Vagina (tissue), 2 donors: ENCODE measurements around the gene ZMAT5.

Experiments
- CTCF ChIP-seq, 3 experiments: fragments of 450-650 bp in 2 of 3; fragments of 200-600 bp in 1 of 3; sonication (generic) in 1 of 3; IDR thresholded peaks; one replicate each; pipeline ENCODE4 v1.5.1; 2017 to 2019; ENCODE audit warnings: antibody characterized with exemption in 3 of 3, mild to moderate bottlenecking in 2 of 3, moderate library complexity in 2 of 3
- POLR2A ChIP-seq, 2 donors: fragments of 450-650 bp; IDR thresholded peaks; one replicate each; pipeline ENCODE4 v1.6.1; 2017; ENCODE audit warnings: antibody characterized with exemption in 2 of 2, mild to moderate bottlenecking in 2 of 2, moderate library complexity in 2 of 2
- POLR2AphosphoS5 ChIP-seq, 2 donors: sonication (generic); formaldehyde crosslinking; IDR thresholded peaks; one replicate each; pipeline ENCODE4 v1.9.0; 2017; ENCODE audit warnings: antibody characterized with exemption in 2 of 2, mild to moderate bottlenecking in 2 of 2, low read depth in 1 of 2; ENCODE audit not compliant: insufficient read depth in 1 of 2

GRCh38 chr22:29715705-29716104, 51.1 kb downstream of the ZMAT5 start:
- no peak for TF ChIP-seq POLR2A (IDR thresholded peaks at IDR 0.05)
- TF ChIP-seq POLR2AphosphoS5 (IDR thresholded peaks at IDR 0.05; ENCODE audit: insufficient read depth in 1 of 2, low read depth in 1 of 2), result no peak
- TF ChIP-seq CTCF (IDR thresholded peaks at IDR 0.05), result no peak
